ENCODE data around the gene ERMAP.
A peak's percentile ranks its signal among the peaks of the same experiment; 100 is the strongest.
"Not testable (repeated sequence)": the region's sequence is repeated elsewhere in the genome, so short reads cannot be mapped to it uniquely, and the experiment has no call there.

Gene ERMAP

GRCh38 chr1:42845193-42845592 is 28.3 kb downstream of the ERMAP start:
- no peak for FAIRE-seq

DNA sequence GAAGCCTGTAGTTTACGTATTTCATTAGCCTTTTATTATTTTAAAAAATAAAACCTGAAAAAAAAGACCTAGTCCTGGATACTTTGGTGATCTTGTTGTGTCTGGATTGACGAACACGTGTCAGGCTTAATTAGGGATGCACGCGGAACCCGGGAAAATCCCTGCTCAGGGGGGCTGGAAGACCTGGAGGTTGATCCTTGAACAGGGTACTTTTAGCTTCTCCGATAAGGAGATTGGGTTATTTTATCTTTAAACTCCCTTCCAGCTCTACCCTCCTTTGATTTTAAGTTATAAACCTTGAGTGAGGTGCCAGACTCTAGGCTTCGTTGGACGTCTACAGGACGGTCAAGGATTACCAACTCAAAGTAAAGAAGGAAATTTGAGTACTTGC is 28.9 kb downstream of the ERMAP start:
- no peak for FAIRE-seq

GRCh38 chr1:42846257-42847110 is 29.6 kb downstream of the ERMAP start, which contains the start of gene ZNF691:
Gene ZNF691, plus strand, starts transcription at chr1:42846613. Its CDS starts 3,046 bp downstream, at chr1:42849659.
- peak; percentile 94 for FAIRE-seq

DNA sequence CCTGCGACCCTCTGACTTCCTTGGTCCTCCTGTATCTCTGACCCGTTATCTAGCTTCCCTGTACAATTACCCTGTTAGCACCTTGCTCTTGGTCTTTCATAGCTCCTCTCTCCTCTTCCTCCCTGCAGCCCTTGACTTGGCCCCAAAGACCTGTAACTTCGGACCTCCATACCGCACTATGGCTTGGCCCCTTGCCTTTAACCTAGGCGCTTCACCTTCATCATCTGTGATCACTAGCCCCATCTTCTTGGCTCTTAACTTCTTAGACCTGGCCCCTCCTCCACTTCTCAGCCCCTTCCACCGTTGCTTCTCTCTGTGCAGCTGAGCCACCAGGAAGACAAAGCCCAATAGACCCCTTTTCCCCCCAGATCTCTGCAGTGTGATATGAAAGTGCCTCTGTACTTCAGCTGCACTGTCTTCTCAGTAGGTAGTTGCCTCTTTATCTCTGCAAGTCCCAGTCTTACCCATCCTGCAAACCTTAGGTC is 30.2 kb downstream of the ERMAP start:
- no peak for FAIRE-seq

GRCh38 chr1:42847721-42848460 is 31.0 kb downstream of the ERMAP start:
- no peak for FAIRE-seq

GRCh38 chr1:42848823-42849537 is 32.1 kb downstream of the ERMAP start:
- no peak for FAIRE-seq

DNA sequence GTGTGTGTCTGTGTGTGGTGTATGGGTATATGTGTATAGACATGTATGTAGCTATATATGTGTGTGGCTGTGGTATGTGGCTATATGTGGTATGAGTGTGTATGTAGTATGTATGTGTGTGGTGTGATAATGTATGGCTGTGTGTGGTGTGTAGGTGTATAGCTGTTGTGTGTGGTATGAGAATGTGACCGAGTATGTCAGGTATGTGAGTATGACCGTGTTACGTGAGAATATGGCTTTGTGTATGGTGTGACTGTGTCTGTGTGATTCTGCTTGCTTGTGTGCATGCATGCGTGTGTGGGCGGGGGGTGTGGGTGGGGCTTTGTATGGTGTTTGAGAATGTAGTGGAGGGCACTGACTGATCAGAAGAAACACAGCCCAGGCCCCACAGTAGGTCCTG is 33.0 kb downstream of the ERMAP start:
- FAIRE-seq: no peak

- FAIRE-seq: no peak
These were observed 34.5 kb downstream of the ERMAP start for GRCh38 chr1:42851420-42851819.

- FAIRE-seq: no peak
These were observed 35.2 kb downstream of the ERMAP start for GRCh38 chr1:42851960-42852607.

GRCh38 chr1:42852608-42852980 is 35.7 kb downstream of the ERMAP start:
- no peak for FAIRE-seq

DNA sequence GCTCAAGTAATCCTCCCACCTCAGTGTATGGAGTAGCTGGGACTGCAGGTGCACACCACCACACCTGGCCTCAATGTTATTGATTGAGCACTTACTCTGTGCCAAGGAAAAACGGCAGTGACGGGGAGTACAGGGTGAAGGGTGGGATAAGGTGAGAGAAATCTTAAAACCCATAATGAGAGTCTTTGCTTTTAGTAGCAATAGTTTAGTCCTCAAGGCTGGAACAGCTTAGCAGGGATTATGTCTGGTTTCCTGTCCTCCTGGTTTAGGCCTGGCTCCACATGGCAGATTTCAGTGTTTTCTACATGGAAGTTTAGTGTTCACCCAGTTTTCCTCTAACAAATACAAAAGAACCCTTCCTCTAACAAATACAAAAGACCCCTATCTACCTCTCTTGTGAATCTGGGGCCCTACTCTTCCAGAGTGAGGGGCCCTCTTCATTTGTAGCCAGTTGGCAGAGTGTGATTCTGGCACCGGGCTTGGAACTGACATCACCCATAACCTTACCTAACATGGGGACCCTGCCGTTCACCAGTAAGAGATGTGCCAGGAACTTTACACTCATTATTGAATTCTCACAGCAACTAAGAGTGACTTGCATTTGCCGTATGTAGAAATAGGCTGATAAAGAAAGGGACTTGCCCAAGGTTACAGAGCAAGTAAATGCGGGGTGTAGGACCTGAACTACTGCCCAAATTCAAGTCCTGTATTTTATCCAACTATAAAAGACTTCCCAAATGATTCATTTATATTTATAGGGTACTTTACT is 36.4 kb downstream of the ERMAP start:
- no peak for FAIRE-seq

DNA sequence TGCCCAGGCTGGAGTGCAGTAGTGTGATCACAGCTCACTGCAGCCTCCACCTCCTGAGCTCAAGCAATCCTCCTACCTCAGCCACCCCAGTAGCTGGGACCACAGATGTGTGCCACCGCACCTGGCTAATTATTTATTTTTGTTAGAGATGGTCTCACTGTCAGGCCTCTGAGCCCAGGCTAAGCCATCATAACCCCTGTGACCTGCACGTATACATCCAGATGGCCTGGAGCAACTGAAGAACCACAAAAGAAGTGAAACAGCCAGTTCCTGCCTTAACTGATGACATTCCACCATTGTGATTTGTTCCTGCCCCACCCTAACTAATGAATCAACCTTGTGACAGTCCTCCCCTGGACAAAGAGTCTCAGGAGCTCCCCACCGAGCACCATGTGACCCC is 39.6 kb downstream of the ERMAP start:
- not testable (repeated sequence) for FAIRE-seq

GRCh38 chr1:42859366-42859765 is 42.4 kb downstream of the ERMAP start:
- not testable (repeated sequence) for FAIRE-seq

DNA sequence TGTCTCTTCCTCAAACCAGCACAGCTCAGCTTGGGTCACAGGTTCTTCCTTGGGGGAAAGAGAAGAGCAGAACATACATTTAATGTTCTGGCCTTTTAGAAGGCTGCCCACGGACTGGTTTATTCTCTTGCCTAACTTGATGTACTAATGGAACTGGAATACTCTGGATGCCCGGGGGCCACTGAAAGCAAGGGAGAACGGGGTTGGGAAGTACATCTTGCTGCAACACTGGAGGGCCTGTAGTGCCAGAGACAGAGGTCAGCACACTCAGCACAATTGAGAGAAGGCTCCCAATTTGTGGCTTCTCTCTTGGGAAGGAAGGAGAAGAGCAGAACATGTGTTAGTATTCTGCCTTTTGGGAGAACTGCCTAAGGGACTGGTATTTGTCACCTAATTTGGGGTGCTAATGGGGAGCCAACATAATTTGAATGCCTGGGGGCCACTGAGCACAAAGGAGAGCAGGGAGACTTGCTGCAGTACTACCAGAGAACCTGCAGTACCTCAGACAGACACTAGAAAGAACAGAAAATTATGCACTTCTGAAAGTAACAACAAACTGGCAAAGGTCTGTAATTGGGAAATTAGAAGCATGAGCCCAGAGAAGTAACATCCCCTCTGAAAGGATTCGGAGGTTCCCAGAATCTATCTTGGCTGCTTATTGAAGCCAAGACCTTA is 43.6 kb downstream of the ERMAP start:
- no peak for FAIRE-seq

DNA sequence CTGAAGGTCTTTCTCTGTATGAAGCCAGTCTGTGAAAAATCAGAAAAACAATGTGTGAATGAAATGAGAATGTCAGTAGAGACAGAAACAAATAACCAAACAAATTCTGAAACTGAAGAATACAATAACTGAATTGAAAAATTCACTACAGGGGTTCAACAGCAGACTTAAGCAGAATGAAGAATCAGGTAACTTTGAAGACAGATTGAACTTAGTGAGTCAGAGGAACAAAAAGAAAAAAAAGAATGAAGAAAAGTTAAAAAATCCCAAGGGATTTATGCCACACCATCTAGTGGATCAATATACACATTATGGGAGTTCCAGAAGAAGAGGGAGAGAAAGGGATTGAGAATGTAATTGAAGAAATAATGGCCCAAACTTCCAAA is 44.1 kb downstream of the ERMAP start:
- no peak for FAIRE-seq

DNA sequence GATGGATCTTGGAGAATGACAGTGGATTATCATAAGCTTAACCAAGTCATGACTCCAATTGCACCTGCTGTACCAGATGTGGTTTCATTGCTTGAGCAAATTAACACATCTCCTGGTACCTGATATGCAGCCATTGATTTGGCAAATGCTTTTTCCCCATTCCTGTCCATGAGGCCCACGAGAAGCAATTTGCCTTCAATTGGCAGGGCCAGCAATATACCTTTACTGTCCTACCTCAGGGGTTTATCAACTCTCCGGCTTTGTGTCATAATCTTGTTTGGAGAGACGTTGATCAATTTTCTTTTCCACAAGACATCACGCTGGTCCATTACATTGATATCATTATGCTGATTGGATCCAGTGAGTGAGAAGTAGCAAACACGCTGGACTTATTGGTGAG is 49.6 kb downstream of the ERMAP start:
- no peak for FAIRE-seq

DNA sequence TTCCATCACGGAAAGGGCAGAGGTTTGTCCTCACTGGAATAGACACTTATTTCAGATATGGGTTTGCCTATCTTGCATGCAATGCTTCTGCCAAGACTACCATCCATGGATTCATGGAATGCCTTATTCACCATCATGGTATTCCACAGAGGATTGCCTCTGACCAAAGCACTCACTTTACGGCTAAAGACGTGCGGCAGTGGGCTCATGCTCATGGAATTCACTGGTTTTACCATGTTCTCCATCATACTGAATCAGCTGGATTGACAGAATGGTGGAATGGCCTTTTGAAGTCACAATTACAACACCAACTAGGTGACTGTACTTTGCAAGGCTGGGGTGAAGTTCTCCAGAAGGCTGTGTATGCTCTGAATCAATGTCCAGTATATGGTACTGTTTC is 51.5 kb downstream of the ERMAP start:
- FAIRE-seq: not testable (repeated sequence)

DNA sequence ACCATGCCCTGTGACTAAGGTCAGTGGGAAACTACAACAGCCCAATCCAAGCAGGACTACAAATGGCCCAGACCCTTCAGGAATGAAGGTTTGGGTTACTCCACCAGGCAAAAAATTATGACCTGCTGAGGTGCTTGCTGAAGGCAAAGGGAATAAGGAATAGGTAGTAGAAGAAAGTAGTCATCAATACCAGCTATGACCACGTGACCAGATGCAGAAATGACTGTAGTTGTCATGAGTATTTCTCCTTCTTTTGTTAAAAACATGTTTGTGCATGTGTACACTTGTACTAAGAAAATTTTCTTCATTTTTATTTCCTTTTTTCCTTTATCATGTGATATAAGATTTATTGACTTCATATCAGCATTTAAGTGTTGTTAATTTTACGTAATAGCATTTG is 52.3 kb downstream of the ERMAP start:
- not testable (repeated sequence) for FAIRE-seq

- not testable (repeated sequence) for FAIRE-seq
These were observed 52.8 kb downstream of the ERMAP start for GRCh38 chr1:42869751-42870150.

DNA sequence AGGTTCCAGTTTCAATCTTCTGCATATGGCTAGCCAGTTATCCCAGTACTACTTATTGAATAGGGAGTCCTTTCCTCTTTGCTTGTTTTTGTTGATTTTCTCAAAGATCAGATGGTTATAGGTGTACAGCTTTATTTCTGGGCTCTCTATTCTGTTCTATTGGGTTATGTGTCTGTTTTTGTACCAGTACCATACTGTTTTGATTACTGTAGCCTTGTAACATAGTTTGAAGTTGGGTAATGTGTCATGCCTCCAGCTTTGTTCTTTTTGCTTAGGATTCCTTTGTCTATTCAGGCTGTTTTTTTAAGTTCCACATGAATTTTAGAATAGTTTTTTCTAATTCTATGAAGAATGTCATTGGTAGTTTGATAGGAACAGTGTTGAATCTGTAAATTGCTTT is 56.2 kb downstream of the ERMAP start:
- not testable (repeated sequence) for FAIRE-seq

DNA sequence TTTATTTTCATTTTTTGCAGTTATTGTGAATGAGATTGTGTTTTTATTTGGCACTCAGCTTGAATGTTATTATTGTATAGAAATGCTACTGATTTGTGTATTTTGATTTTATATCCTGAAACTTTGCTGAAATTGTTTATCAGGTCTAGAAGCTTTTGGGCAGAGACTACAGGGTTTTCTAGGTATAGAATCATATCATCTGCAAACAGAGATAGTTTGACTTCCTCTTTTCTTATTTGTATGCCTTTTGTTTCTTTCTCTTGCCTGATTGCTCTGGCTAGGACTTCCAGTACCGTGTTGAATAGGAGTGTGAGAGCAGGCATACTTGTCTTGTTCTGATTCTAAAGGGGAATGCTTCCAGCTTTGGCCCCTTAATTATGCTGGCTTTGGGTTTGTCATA is 56.7 kb downstream of the ERMAP start:
- FAIRE-seq: no peak

All from endometrium (tissue), 2 donors.